HepG2 (cell line): Measurements from ENCODE around the gene CDCA4.

Experiments
- CEBPB ChIP-seq: IDR thresholded peaks from 2 replicates; pipeline ENCODE4 v1.6.1; 2011; ENCODE audit warnings: low read depth, low read length, improper control_type of control experiment, borderline replicate concordance
- FOXA3 ChIP-seq: IDR thresholded peaks from 2 replicates; pipeline ENCODE4 v1.6.1; 2016; ENCODE audit warnings: missing genetic modification reagents, missing compliant biosample characterization
- GMEB1 ChIP-seq: sonication (generic); formaldehyde crosslinking; IDR thresholded peaks from 2 replicates; pipeline ENCODE4 v1.5.1; 2020; ENCODE audit warnings: missing genetic modification reagents, mild to moderate bottlenecking, borderline replicate concordance
- KDM1A ChIP-seq: IDR thresholded peaks from 2 replicates; pipeline ENCODE4 v1.6.1; 2016; ENCODE audit warnings: missing compliant biosample characterization
- KDM3A ChIP-seq: IDR thresholded peaks from 2 replicates; pipeline ENCODE4 v1.6.1; 2018; ENCODE audit warnings: low read depth, missing compliant biosample characterization
- KIAA2018 ChIP-seq: sonication (generic); formaldehyde crosslinking; IDR thresholded peaks from 2 replicates; pipeline ENCODE4 v1.5.0; 2020; ENCODE audit warnings: mild to moderate bottlenecking, missing genetic modification reagents, borderline replicate concordance
- MAX ChIP-seq: IDR thresholded peaks from 2 replicates; pipeline ENCODE4 v1.6.1; 2012; ENCODE audit warnings: inconsistent platforms
- TEAD3 ChIP-seq: optimal IDR thresholded peaks from 2 replicates; pipeline ENCODE3; 2016; ENCODE audit warnings: borderline replicate concordance
- TMF1 ChIP-seq: sonication (generic); formaldehyde crosslinking; IDR thresholded peaks from 2 replicates; pipeline ENCODE4 v1.8.1; 2022; ENCODE audit warnings: low read depth, missing genetic modification reagents
- ZFP36L1 ChIP-seq: sonication (generic); formaldehyde crosslinking; IDR thresholded peaks from 2 replicates; pipeline ENCODE4 v1.8.0; 2022; ENCODE audit warnings: mild to moderate bottlenecking, missing genetic modification reagents, moderate library complexity
- TF ChIP-seq, protein P1 (sequence below): sonication (generic); formaldehyde crosslinking; conservative IDR thresholded peaks from 2 replicates; pipeline ENCODE4 v1.8.0; 2022; ENCODE audit warnings: mild to moderate bottlenecking, moderate library complexity, missing genetic modification reagents

DNA sequence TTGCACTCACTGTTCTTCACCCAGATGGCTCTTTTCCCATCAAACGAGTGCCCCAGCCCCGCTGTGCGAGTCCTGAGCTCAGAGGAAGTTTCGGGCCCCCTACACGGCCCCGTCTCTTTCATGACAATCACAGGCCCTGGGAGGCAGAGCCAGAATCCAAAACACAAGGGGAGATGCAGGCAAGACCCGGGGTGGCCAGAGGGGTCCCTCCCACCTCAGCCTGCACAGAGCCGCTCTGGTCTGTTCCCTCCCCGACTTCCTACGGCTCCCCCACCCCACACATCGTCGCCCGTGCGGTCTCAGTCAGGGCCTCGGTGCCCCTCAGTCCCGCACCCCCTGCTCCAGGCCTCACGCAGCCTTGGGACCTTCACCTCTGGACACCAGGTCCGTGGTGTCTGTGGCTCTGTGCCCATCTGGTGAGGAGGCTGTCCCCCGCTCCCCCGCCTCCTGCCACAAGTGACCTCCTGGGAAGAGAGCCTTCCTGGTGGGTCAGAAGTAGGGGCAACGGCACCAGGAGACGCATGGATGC lies 35.5 kb upstream of the CDCA4 start:
- TF ChIP-seq CEBPB: no peak
- TF ChIP-seq TMF1 (CRISPR knock-in tag): no peak
- TF ChIP-seq KDM3A (CRISPR knock-in tag): no peak
- no peak for TF ChIP-seq ZFP36L1
- TF ChIP-seq, protein P1, sequence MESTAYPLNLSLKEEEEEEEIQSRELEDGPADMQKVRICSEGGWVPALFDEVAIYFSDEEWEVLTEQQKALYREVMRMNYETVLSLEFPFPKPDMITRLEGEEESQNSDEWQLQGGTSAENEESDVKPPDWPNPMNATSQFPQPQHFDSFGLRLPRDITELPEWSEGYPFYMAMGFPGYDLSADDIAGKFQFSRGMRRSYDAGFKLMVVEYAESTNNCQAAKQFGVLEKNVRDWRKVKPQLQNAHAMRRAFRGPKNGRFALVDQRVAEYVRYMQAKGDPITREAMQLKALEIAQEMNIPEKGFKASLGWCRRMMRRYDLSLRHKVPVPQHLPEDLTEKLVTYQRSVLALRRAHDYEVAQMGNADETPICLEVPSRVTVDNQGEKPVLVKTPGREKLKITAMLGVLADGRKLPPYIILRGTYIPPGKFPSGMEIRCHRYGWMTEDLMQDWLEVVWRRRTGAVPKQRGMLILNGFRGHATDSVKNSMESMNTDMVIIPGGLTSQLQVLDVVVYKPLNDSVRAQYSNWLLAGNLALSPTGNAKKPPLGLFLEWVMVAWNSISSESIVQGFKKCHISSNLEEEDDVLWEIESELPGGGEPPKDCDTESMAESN (CRISPR knock-in tag): no peak
- TF ChIP-seq KDM1A: no peak
- no peak for TF ChIP-seq MAX
- TF ChIP-seq TEAD3: no peak
- no peak for TF ChIP-seq GMEB1 (CRISPR knock-in tag)
- TF ChIP-seq KIAA2018 (CRISPR knock-in tag): no peak
- no peak for TF ChIP-seq FOXA3 (CRISPR knock-in tag)
